SJSA1 (cell line): ENCODE results near the gene FRAS1. TPM values are rescaled to one million over a fixed set of nuclear protein-coding genes. Genes with fewer than 3 reads are reported as not detected.
"Not testable (repeated sequence)": the region's sequence is repeated elsewhere in the genome, so short reads cannot be mapped to it uniquely, and the experiment has no call there.

Experiments used
- DNase-seq, 2 experiments: peaks; one replicate each; pipeline ENCODE4 v3.0.0-alpha.2; 2015 to 2020; ENCODE audit warnings: low spot score in 2 of 2, low read depth in 1 of 2
- H3K27ac ChIP-seq: fragments of 250-450 bp; sonication (Bioruptor Pico); 2 replicates; pipeline ENCODE4 v1.5.1; 2020; ENCODE audit warnings: mild to moderate bottlenecking, moderate library complexity
- H3K27me3 ChIP-seq: fragments of 250-450 bp; sonication (Bioruptor Pico); replicated peaks from 2 replicates; pipeline ENCODE4 v1.5.1; 2020; ENCODE audit warnings: mild to moderate bottlenecking, moderate library complexity
- H3K36me3 ChIP-seq: fragments of 250-450 bp; sonication (Bioruptor Pico); 2 replicates; pipeline ENCODE4 v1.5.1; 2020; ENCODE audit warnings: mild to moderate bottlenecking
- H3K4me1 ChIP-seq: fragments of 250-450 bp; sonication (Bioruptor Pico); replicated peaks from 2 replicates; pipeline ENCODE4 v1.6.1; 2021; ENCODE audit warnings: mild to moderate bottlenecking
- H3K4me3 ChIP-seq: fragments of 250-450 bp; sonication (Bioruptor Pico); 2 replicates; pipeline ENCODE4 v1.5.1; 2020; ENCODE audit warnings: mild to moderate bottlenecking
- H3K9me3 ChIP-seq: fragments of 250-450 bp; sonication (Bioruptor Pico); replicated peaks from 2 replicates; pipeline ENCODE4 v1.5.1; 2020; ENCODE audit warnings: mild to moderate bottlenecking
- total RNA-seq: library from RNA; depleted of rRNA; stranded (reverse); fragments of >200 nt; shearing (Covaris generic); gene quantifications from 2 replicates; pipeline ENCODE4 v1.2.3, GENCODE V29; 2014

FRAS1 gene
- total RNA-seq, 1 experiment from 2014 or later, result 0.21 TPM

DNA sequence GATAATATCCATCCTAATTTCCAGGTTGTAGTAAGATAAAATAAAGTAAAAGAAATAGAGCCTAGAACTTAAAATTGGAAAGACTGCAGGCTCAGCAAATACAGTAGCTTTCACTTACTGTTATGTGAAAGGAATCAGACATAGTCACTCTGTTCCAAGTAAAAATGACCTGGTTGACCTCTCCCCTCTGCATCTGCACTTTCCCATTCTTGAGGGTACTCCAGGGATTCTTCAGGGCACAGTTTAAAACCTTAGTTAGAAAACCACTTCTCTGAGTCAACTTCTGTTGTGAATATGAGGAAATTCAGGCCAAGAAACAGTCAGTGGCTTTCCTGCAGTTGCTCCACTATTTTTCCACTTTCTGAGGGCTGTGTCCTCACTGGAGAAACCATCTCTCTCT lies 42.9 kb downstream of the FRAS1 start:
- no peak for DNase-seq
- H3K4me1 ChIP-seq, result no peaks in the 10 kb centered on the region

DNA sequence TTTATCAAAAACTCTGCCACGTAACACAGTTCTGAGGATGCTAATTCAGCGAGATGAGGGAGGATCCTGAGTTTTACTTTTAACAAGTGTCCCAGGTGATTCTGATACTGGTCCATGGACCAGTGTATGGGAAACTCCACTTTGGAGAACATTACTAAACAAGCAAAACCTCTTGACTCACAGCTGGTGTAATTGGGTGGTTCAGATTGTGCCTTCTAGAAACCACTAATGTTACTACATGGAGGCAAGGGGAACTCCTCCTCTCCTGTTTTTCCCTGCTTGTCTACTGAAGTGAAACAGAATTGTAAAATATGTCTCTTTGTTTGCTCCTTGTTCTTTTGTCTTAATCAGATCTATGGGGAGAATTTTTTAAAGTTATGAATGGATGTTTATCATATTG lies 62.6 kb downstream of the FRAS1 start:
- DNase-seq, result no peak
- Histone ChIP-seq H3K27ac (no peak overlapping the region), H3K27me3 (no peaks in the 10 kb centered on the region), H3K4me1 (no peaks in the 10 kb centered on the region), H3K36me3 (no peaks in the 10 kb centered on the region), H3K9me3 (no peaks in the 10 kb centered on the region), H3K4me3 (no peak overlapping the region)

More for the DNA sequence above, 42.9 kb downstream of the FRAS1 start:
- Histone ChIP-seq H3K9me3 (no peaks in the 10 kb centered on the region; the same call in 1 of the 2 replicates), H3K27me3 (no peaks in the 10 kb centered on the region), H3K4me3 (no peak overlapping the region), H3K27ac (no peak overlapping the region), H3K36me3 (no peaks in the 10 kb centered on the region)

DNA sequence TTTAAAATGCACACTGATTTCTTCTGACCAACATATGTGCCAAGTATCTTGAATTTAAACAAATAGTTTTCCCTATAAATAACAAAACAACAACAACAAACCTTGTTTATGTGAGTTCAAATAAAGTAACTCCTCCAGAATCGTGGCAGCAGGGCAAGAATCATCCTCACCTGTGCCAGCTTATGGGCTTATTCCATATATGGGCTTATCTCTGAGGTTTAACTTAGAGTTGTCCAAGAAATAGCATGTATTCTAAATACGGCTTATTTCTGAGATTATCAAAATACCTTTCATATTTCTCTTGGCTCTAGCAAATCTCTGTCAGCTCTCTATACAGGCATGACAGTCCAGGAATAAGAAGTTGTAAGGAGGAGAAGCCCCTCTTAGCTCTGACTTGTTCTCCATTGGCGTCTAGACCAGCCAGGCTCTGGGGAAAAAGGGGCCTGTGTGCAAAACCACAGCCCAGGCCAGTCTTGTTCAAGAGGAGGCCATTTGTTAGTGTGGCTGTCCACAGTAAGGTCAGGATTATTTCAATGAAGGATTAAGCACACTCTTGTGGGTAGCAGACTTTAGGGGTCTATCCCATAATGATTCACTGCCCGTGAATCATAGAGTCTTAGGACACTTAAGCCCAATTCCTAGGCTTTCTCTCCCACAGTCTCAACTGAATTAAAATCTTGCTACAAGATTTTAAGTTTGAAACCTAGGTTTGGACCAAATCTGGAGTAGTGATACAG lies 63.2 kb downstream of the FRAS1 start:
- no peak for DNase-seq
- H3K36me3 ChIP-seq, result no peaks in the 10 kb centered on the region
- H3K9me3 ChIP-seq, result no peaks in the 10 kb centered on the region
- no peaks in the 10 kb centered on the region for H3K27me3 ChIP-seq
- no peaks in the 10 kb centered on the region for H3K4me1 ChIP-seq
- no peak overlapping the region for H3K27ac ChIP-seq
- H3K4me3 ChIP-seq, result no peak overlapping the region

DNA sequence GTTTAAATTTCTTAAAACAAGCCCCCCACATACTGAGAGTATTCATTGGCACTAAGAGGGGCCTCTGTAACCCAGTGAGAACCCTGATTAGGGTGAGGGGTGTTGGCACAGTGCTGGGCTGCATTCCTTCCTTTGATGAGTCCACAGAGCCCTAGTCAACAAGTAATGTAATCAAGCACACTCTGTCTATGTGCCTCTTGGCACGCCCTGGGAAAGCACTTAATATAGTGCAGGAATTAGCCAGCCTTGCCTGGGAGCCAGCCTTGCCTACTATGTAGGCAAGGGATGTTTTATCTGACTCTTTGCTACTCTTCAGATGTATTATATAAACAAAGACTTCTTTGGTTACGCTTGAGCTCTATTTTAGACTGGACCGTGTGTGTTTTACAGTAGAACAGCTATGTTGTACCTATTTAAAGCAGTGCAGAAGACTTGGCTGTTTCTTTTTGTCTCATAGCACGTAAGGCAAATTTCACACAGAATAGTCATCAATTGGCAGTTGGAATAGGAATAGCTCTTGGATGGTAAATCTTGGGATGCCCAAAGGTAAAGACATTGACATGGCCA lies 64.3 kb downstream of the FRAS1 start:
- Histone ChIP-seq H3K27me3 (no peaks in the 10 kb centered on the region), H3K4me3 (no peak overlapping the region), H3K4me1 (no peaks in the 10 kb centered on the region), H3K27ac (no peak overlapping the region), H3K36me3 (no peaks in the 10 kb centered on the region), H3K9me3 (no peaks in the 10 kb centered on the region)
- DNase-seq, result no peak

DNA sequence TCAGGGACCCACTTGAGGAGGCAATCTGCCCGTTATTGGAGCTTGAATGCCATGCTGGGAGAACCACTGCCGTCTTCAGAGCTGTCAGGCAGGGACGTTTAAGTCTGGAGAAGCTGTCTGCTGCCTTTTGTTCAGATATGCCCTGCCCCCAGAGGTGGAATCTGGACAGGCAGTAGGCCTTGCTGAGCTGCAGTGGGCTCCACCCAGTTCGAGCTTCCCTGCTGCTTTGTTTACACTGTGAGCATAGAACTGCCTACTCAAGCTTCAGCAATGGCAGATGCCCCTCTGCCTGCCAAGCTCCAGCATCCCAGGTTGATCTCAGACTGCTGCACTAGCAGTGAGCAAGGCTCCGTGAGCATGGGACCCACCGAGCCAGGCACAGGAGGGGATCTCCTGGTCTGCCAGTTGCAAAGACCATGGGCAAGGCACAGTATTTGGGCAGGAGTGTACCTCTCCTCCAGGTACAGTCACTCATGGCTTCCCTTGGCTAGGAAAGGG lies 68.8 kb downstream of the FRAS1 start:
- H3K36me3 ChIP-seq, H3K9me3 ChIP-seq, DNase-seq, H3K27ac ChIP-seq, H3K4me3 ChIP-seq, H3K4me1 ChIP-seq, H3K27me3 ChIP-seq: not testable (repeated sequence)

DNA sequence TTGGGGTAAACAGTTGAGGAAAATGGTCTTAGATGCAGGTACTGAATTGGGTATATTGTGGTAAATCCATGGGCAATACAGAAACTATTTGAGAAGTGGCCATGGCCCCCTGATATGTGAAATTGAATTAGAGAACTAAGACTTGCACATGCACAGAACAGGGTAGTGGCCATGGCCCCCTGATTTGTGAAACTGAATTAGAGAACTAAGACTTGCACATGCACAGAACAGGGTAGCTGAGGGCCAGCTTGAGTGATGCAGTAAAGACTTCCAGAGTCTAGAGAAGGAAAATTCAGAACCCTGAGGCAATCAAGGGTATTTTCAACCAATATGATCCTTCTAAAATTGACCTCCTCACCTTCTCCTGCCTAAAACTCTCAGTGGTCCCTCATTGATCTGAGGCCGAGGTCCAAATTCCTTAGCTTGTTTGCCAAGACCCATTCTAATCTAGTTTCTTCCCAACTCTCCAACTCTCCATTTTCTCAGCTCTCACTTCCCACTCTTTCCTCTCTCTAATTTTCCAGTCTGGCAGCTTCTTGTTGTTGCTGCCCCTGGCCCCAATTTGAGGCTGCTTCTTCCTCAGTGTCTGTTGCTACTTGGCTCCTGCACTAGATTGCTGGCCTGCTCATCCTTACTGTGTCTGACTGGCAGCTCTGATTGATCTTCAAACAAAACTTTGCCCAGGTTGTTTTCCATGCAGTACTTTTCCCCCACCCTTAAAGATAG lies 72.4 kb downstream of the FRAS1 start:
- no peaks in the 10 kb centered on the region for H3K27me3 ChIP-seq
- no peak for DNase-seq
- no peaks in the 10 kb centered on the region for H3K4me1 ChIP-seq
- H3K36me3 ChIP-seq, result no peaks in the 10 kb centered on the region
- H3K4me3 ChIP-seq, result no peak overlapping the region
- no peaks in the 10 kb centered on the region for H3K9me3 ChIP-seq
- H3K27ac ChIP-seq, result no peak overlapping the region

DNA sequence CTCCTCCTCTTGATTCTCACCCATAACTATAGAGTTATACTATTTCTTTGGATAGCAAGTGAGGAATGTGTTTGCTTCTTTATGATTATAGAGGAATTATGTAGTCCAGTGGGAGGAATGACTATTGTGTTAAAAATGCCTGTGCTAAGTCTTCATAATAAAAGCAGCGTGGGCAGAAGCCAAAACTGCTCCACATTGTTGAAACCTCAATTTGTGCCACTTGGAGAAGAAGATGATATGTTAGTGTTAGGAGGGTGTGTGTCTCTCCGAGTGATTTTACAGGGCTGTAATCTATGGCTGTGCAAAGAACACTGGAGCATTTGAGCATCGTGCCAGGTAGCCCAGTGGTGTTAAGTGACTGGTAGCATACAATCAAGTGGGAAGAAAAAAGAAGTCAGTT lies 74.3 kb downstream of the FRAS1 start:
- H3K4me3 ChIP-seq, result no peak overlapping the region
- H3K27me3 ChIP-seq, result no peaks in the 10 kb centered on the region
- H3K36me3 ChIP-seq, result no peaks in the 10 kb centered on the region
- peak in 1 of 2 experiments; percentile 2 for DNase-seq
- no peak overlapping the region for H3K27ac ChIP-seq
- no peaks in the 10 kb centered on the region for H3K4me1 ChIP-seq
- H3K9me3 ChIP-seq, result no peaks in the 10 kb centered on the region

DNA sequence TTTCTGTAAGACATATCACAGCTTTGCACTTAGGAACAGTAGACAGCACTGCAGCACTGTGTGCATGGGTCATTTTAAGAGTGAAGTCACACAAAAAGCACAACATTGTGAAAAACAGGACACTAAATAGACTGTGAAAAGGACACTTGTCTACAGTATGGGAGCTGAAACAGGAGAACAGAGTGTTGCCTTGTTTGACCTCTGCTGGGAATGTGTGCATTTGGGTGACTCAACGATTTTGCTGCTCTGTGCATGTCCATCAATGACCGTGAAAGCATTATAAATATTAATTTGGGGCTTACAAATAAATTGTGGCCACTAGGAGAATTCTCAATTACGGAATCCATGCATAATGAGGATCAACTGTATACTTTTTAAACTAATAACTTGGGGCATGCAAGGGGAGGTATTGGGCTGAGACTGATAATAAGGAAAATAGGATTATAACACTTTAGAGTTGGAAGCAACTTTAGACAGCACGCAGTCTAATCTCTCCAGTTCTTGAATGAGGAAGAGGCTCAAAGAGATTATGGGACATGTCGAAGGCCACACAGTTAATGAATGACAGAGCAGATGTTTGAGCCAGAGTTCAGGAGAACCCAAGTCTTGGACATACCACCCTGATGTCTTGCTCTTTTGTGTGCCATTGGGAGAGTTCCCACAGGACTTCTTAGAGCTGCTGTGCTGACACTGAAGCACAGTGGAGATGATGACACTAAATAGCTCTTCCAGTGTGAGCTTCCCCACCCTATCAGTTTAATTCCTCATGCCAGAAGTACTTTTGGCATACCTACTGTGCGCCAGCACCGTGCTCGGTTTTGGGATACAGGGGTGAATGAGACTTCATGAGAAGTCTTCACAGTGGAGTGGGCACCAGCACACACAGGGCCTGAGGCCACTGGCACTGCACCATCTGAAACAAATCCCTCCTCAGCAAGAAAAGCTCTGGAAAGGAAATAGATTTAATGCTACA lies 79.3 kb downstream of the FRAS1 start:
- no peak for DNase-seq
- Histone ChIP-seq H3K36me3 (no peaks in the 10 kb centered on the region), H3K27me3 (no peaks in the 10 kb centered on the region), H3K4me3 (no peak overlapping the region), H3K9me3 (no peaks in the 10 kb centered on the region), H3K4me1 (no peaks in the 10 kb centered on the region), H3K27ac (no peak overlapping the region)

DNA sequence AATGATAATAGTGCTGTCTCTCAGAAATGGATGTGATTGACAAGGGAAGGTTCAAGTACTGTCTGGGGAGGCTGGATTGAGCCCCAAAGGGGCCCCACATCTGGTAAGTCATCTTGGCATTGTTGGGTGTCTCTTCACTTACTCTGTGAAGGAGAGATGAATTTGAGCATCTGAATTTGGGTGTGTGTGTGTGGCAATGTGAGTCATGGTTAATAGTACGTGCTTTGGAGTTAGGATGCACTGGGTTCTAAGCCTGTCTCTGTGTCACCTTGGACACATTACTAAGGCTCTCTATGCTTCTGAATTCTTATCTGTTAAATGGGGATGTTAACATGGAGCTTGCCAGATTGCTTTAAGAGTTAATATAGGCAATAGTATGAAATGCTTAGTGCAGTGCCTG lies 80.4 kb downstream of the FRAS1 start:
- H3K27ac ChIP-seq, result no peak overlapping the region
- no peak overlapping the region for H3K4me3 ChIP-seq
- no peaks in the 10 kb centered on the region for H3K9me3 ChIP-seq
- no peaks in the 10 kb centered on the region for H3K36me3 ChIP-seq
- no peaks in the 10 kb centered on the region for H3K27me3 ChIP-seq
- no peak for DNase-seq
- no peaks in the 10 kb centered on the region for H3K4me1 ChIP-seq

DNA sequence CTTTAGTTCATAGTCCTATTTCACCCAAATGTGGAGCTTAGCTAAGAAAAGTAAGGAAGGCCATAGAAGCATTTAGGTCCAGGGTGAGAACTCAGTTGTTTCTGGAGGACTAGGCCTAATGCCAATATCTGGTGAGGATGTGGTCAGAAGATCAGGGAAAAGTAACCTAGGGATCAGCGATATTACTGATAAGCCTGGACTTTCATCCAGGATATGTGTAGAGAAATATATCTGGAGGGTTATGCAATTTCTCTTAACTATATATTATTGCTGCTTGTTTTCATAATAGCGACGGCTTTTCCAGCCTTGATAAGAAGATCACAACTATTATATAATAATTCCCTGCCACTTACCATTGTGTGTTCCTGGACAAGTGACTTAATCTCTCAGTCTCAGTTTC lies 81.1 kb downstream of the FRAS1 start:
- Histone ChIP-seq H3K4me3 (no peak overlapping the region), H3K9me3 (no peaks in the 10 kb centered on the region), H3K27me3 (no peaks in the 10 kb centered on the region), H3K36me3 (no peaks in the 10 kb centered on the region), H3K27ac (no peak overlapping the region), H3K4me1 (no peaks in the 10 kb centered on the region)
- no peak for DNase-seq

DNA sequence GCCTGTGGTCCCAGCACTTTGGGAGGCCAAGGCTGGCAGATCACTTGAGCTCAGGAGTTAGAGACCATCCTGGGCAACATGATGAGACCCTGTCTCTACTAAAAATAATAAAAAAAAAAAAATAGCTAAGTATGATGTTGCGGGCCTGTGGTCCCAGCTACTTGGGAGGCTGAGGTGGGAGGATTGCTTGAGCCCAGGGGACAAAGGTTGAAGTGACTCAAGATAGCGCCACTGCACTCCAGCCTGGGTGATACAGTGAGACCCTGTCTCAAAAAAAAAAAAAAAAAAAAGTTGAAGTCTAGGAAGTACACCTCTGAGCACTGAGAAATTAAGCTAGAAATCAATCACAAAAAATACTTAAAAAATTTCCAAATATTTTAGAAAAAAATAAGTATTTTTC lies 86.5 kb downstream of the FRAS1 start:
- DNase-seq, result no peak
- Histone ChIP-seq H3K36me3 (no peaks in the 10 kb centered on the region), H3K27ac (no peak overlapping the region), H3K27me3 (no peaks in the 10 kb centered on the region), H3K9me3 (no peaks in the 10 kb centered on the region), H3K4me3 (no peak overlapping the region), H3K4me1 (no peaks in the 10 kb centered on the region)

DNA sequence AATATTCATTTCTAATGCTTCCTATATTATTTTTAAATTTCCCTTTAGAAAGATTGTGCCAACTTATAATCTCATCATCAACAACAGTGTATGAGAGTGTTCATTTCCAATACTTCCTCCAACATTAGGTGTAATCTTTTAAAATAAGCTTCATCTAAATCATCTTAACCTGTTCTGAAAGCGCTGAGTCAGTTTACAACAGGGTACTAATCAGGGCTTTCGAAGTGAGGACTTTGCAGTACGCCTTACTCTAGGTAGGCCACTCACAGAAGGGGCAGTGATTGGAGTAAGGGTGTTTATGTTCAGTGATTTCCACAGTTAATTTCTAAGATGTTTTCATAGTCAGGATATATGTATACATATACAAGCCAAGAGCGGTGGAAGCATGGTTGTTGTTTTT lies 87.9 kb downstream of the FRAS1 start:
- Histone ChIP-seq H3K27me3 (no peaks in the 10 kb centered on the region), H3K27ac (no peak overlapping the region), H3K9me3 (no peaks in the 10 kb centered on the region), H3K4me1 (no peaks in the 10 kb centered on the region), H3K36me3 (no peaks in the 10 kb centered on the region), H3K4me3 (no peak overlapping the region)
- no peak for DNase-seq

DNA sequence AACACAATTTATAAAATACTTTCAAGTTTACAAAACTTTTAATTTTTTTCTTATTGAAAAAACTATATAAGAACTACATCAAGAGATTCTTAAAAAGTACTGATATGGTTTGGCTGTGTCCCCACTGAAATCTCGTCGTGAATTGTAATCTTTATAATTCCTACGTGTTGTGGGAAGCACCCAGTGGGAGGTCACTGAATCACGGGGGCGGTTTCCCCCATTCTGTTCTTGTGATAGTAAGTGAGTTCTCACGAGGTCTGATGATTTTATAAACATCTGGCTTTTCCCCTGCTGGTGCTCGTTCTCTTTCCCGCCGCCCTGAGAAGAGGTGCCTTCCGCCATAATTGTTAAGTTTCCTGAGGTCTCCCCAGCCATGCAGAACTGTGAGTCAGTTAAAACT lies 88.5 kb downstream of the FRAS1 start:
- DNase-seq, result no peak
- Histone ChIP-seq H3K27me3 (no peaks in the 10 kb centered on the region), H3K4me1 (no peaks in the 10 kb centered on the region), H3K9me3 (no peaks in the 10 kb centered on the region), H3K27ac (no peak overlapping the region), H3K36me3 (no peaks in the 10 kb centered on the region), H3K4me3 (no peak overlapping the region)
